GM21825 (cell line): ENCODE measurements around the gene TRMT10C.
"Not testable (repeated sequence)": the region's sequence is repeated elsewhere in the genome, so short reads cannot be mapped to it uniquely, and the experiment has no call there.

ENCODE experiments used
- ATAC-seq: cut with Tn5 transposase; IDR thresholded peaks from one replicate; pipeline ENCODE4 v1.9.1; 2021; ENCODE audit warnings: mild to moderate bottlenecking, moderate library complexity; ENCODE audit not compliant: unreplicated experiment

Gene TRMT10C

DNA sequence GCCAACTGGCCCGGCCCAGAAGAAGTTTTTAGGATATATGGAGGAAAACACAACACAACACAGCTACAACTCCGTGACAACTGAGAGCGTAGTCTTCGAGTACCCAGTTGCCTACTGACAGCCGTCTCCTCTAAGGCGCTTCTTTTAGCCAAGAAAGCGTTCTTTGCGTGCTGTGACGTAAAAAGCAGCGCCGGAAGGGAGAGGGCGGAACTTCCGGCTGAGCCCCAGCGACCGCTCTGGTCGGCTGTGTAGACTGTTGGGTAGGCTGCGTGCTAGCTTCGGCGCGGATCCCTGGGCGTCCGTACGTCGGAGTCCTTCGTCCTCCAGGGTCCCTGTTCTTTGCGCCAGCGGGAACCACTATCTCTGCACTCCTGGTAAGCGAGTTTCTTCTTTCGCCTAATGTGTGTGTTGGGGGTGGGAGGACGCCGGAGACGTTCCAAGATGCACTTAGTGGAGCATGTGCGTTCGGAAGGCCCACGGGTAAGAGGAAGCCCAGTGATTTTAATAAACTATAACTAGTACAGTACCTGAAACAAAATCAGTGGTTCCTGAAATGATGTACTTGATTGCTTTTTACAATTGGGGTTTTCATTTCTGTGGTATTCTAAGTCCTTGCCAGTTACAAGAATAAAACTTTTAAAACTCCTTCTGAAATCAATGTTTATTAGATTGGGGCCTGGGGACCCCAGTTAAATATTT, at the start of gene TRMT10C:
Gene TRMT10C (plus strand): TSS at position 239 of the 699 bp plus-strand sequence. CDS start 2,914 bp downstream, outside the sequence.
- ATAC-seq, result peak; percentile 99

DNA sequence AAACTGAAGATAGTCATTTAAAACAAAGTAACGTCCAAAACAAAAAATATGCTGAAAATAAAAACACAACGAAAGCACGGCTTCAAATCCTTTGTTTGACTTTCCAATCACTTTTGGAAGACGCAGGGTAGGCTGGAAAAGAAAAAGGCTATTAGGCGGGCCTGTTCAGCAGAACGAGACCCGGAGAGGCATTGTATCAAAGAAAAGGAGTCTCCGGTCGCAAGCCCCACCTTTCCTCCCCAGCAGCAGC, 49.3 kb upstream of the TRMT10C start:
- no peak for ATAC-seq

DNA sequence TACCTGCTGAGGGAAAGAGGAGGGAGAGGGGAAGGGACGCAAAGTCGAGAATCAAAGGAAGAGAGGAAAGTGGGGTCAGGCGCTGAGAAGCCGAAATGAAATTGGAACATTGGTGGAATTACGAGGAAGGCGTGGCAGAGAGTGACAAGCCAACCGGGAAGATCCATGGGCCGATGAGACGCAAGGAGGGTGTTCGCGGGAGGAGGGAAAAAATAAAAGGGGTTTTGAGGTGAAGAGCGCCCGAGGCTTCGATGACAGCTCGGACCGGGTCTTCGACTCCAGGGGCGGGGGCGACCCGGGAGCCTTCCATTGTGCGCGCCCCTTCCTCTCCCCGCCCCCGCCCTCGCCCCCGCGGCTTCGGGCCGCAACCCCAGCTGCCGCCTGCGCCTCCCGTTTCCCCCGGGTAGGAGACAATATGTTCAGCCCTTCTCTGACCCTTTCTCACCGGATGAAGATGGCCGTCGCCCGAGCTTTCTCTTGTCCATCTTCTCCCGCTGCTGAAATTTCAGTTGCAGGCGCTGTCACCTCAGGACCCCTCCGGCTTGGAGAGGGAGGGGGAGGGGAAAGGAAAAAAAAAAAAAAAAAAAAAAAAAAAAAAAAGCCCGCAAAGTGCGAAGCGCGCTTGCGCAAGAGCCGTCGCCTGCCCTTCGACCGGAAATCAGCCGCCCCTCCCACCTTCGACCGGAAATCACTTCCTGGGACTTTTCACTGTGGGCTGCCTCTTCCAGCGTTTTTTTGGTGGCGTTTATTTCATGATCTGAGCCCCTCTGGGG, 48.8 kb upstream of the TRMT10C start, which contains the start of gene SENP7:
Gene SENP7 (minus strand): TSS at position 567 of the 773 bp plus-strand sequence. CDS start 82 bp downstream, at position 485.
- peak; percentile 41 for ATAC-seq

DNA sequence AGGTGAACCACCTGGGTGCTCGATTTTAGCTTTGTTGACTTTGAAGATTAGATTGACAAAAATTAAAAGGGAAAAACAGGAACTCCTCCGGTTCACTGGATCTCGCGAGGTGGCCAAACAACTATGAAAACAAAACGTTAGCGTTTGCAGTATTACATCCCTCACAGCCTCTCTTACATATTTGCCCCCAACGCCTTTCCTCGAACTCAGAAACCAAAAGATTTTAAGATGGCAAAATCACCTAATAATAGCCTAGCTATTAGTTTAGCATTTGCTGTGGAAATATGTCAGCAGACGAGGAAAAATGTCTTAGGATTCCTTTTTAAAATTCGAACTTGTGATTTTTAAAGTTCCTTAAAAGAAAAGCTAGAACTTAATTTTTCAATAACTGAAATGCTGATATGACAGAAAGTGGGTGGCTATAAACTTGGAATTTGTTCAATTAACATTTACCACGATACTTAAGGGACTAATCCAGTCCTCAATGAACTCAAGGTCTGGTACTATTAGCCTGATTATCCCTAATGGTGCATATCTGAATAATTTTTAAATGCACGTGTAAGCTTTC, 48.2 kb upstream of the TRMT10C start:
- peak; percentile 28 for ATAC-seq

DNA sequence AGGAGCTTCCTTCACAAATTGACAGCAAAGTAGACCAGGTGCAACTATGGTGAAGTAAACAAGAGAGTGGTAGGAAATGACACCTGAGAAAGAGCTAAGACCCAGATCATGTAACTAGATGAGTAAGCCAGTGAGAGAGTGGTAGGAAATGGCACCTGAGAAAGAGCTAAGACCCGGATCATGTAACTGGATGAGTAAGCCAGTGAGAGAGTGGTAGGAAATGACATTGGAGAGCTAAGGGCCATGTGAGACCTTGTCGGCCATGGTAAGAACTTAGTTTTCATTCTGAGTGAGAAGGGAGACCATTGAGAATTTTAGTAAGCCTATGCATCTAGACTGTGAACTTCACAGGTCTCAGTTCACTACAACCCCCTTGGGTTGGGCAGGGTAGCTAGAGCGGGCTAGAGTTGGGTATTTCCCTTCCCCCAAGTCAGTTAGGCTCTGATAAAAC, 43.2 kb upstream of the TRMT10C start:
- peak; percentile 95 for ATAC-seq

DNA sequence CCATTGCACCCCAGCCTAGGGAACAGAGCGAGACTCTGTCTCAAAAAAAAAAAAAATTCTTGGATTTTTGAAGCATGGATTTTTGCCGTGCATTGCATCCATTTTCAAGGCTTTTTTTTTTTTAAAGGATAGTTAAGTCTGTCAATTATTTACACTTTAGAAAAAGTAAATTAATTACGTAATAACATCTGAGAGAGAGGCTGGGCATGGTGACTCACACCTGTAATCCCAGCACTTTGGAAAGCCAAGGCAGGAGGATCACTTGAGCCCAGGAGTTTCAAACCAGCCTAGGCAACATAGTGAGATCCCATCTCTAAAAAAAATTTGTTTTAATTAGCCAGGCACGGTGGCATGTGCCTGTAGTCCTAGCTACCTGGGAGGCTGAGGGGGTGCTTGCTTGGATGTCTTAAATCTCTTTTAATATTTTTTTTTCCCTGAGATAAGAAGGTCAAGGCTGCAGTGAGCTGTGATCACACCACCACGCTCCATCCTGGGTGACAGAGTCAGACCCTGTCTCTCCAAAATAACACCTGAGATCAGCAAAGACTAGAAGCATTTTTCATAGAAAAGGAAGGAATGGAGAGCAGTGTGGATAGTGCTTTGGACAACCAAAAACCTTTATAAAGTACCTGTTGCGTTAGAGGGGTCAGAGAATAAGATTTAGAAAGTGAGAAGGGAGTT, 41.8 kb upstream of the TRMT10C start:
- no peak for ATAC-seq

DNA sequence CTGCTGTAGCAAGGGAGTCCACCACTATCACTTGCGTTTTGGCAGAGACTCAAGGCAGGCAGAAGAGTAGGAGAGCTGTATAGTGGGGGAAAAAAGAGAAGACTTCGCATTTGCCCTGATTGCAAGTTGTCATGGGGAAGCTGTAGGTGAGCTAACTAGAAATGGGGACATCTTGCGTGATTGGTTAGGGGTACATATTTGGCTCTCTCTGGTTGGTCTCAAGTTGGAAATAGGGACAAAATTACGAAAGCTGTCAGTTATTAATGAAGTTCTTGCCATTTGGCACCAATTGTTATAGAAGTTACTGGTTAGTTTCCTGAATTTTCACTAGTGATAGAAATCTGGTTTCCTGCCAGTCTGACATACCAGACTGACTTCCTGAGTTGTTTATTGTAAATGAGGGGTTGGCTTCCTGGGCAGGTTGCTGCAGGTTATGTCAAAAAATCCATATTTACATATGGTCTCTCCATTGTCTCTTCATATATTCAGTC, 40.4 kb upstream of the TRMT10C start:
- ATAC-seq, result no peak

DNA sequence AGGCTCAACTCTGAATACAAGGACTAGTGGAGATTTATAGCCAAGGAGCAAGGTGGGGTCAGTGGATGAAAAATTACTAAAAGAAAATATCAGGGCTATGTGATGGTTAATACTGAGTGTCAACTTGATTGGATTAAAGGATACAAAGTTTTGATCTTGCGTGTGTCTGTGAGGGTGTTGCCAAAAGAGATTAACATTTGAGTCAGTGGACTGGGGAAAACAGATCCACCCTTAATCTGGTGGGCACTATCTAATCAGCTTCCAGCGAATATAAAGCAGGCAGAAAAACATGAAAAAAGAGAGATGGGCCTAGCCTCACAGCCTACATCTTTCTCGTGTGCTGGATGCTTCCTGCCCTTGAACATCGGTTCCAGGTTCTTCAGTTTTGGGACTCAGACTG, 34.2 kb upstream of the TRMT10C start:
- no peak for ATAC-seq

DNA sequence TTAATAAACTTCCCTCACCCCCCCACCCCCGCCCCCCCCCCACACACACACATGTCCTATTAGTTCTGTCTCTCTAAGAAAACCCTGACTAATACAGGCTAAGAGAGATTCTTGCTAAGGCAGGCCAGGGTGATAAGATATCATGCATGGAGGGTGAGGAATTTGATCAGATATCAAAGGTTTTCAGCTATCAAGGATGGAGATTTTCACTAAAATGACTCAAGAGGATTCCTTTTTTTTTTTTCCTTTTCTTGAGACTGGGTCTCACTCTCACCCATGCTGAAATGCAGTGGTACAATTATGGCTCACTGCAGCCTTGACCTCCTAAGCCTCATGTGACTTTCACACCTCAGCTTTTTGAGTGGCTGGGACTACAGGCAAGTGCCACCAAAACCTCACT, 33.8 kb upstream of the TRMT10C start:
- no peak for ATAC-seq

DNA sequence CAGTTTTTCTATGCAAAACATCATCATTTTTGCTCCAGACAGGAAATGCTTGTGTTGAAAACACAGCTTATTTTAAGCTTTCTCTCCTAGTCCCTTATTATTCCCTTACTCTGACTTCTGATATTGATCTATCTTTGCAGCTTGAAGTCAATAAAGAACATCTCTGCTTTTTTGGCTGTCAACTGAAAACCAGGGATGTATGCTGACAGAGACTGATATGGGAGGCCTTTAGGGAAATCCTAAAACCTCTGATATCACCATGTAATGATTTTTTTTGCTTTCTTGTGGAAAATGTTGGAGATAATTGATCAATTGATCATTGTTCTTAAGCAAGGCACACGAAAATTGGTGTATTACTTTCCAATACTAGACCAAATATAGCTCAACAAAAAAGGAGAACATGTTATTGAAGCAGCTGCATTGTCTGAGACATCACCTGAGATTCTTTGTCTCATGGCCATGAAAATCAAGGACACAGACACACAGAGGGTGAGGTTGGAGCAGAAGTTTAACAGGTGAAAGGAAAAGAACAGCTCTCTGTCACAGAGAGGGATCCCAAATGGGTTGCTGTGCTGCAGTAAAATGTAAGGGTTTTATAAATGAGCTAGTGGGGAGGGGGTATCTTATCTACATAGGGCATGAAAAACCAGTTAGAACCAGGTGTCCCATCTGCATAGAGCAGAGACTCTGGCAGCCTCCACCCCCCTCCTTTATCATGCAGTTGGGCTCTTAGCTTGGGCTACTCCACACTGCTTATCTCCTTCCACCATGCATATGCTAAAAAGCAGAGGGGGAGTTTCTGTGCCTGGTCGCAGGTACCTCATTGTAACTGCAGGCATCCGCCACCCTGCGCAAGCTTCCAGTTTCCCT, 31.6 kb upstream of the TRMT10C start:
- no peak for ATAC-seq

DNA sequence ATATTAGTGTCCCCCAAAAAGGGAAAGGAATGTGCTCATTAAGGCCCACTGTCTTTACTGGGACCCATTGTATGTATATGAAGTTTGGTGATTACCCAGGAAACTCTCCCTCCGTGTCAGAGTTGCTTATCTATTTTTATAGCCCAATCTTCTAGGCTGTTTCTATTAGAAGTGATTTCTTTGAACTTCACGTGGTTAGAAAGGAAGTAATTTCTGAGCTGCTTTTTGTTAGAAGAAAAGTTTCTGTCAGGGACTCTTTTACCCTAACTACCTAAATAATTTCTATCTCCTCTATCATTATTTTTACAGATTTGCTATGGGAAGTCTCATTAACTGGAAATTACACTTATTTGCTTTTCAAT, 31.0 kb upstream of the TRMT10C start:
- ATAC-seq, result no peak

DNA sequence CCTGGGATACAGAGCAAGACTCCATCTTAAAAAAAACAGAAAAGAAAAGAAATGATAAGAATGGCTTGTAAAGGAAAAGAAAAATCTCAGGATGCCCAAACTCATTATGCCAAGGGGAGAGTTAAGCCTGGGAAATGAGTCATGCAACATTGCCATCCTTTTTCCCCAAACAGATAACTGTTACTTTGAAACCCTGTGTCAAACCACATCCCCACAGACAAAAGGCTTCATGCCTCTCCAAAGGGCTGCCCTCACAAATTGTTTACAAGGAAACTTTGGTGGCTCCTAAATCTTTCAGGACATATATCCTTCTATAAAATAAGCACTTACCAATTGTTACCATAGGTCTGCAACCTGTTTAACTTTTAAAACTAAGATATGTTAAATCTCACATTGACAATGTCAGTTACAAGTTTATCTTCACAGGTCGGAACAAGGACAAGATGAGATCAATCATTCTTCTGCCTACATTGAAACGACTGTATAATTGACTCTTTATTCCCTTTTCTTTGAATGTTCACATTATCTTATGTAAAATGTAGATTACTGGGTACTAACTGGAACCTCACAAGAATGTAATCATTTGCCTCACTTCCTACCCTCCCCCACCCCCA, 30.1 kb upstream of the TRMT10C start:
- ATAC-seq, result no peak

DNA sequence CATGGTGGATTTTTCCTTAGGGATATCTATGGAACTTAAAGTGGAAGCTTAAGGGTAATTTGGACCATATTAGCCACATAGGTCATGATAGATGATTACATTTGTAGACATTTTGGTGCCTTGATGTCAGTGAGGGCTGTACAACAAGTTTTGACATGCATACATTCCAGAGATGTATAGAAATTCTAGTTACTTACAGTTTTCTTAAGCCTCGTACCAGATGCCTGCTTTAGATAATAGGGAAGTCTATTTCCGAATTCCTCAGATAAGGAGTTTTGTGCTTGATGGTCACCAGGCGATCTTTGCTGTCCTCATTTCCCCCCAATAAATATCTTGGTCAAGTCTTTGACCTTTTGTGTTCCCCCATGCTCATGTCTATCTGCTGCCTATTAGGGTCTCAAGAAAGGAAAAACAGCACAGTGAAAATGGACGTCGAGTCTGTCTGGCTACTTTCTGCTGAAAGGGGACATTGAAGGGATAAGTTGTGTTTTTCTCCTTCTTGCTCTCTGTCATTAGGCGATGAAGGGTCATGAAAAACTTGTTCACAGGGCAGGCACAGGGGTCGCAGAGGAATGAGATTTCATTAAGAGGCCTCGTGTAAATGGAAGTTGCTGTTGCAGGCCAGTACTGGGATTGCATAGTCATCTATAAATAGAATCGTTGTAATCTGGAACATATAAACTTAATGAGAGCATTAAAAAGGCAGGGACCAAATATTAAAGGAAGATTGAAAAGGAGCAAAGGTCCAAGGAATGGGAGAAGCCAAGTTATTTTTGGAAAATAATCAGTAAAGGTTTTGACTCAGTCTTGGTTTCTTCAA, 28.7 kb upstream of the TRMT10C start:
- ATAC-seq, result no peak

DNA sequence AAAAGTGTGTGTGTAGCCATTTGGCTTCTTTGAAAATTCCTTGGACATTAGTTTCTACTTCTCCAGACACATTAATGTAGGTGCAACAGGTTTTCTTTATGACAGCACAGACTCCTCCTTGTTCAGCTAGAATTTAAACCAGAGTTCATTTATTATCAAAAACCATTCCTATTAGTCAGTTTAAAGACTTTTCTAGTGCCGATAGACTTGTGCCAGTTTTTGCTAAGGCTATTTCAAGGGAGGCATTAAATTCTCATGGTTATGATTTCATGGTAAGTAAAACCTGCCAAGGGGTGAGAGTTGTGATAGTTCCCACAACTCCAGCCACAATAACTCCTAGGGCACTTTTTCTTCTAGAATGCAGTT, 28.1 kb upstream of the TRMT10C start:
- ATAC-seq, result no peak

DNA sequence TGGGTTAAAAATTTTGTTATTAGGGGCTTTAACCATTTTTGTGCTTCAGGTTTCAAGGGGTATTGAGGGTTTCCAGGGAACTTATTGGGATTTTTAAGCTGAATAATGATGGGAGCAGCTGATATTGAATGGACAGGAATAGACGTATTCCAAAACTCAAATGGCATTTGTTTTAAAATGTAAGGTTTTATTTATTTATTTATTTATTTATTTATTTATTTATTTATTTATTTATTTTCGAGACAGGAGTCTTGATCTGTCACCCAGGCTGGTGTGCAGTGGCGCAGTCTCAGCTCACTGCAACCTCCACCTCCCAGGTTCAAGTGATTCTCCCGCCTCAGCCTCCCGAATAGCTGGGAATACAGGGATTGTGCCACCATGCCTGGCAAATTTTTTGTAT, 26.4 kb upstream of the TRMT10C start:
- no peak for ATAC-seq

DNA sequence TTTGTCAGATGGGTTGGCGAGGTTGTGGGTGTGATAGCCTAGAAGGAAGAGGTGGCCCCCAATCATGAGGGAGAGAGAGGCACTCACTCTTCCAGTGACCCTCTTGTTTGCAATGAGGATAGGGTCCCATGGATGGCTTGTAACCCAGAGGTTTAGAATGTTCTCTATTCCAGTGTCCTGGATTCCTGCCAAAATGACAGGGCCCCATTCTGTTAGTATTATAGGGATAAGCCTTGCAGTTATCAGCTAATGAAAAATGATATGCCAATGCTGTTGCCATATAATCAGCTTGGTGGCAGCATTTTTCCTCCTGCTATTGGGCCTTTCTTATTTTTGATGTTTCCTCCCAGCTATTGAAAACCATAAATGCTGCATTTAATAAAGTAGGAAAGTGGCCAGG, 25.4 kb upstream of the TRMT10C start:
- no peak for ATAC-seq

DNA sequence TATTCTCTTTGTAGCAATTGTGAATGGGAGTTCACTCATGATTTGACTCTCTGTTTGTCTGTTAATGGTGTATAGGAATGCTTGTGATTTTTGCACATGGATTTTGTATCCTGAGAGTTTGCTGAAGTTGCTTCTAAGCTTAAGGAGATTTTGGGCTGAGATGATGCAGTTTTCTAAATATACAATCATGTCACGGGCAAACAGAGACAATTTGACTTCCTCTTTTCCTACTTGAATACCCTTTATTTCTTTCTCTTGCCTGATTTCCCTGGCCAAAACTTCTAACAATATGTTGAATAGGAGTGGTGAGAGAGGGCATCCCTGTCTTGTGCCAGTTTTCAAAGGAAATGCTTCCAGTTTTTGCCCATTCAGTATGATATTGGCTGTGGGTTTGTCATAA, 24.7 kb upstream of the TRMT10C start:
- not testable (repeated sequence) for ATAC-seq

DNA sequence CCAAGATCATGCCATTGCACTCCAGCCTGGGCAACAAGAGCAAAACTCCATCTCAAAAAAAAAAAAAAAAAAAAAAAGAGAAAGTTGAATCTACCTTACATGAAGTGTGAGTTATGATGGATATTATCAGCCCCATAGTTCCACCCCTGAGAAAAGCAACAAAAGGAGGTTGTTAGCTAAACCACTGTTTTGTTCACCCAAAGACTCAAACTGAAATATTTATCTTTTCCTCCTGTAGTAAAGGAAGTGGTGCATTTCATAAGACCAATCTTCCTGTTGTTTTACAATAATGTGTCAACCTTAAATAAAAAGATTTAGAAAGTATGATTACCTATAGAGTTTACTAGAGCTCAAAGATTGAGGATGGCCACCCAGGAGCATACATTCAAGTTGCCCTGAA, 18.7 kb upstream of the TRMT10C start:
- no peak for ATAC-seq

DNA sequence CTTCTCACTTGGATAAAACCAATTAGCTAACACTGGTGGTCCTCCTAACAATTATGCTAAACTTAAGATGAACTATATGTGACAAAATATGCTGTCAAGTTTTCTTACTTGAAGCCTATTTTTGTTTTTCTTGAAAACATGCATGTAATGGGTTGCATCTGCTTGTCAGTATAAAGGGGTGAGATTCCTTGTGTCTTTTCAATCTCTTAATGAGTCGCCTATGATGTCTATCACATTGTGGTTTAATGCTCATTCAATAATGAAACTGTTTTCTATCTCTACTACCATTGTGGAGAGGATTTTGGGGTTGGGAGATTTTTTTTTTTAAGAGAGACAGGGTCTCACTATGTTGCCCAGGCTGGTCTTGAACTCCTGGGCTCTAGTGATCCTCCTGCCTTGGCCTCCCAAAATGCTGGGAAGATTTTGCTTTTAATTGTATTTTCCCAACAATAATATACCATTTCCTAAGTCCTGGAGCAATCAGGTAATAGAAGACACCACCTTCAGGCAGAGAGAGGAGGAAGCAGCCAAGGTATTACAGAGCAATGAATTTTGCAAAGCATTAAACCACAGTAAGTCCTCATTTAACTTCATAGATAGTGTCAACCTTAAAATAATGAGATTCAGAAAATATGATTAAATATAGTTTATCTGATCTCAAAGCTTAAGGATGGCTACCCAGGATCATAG, 17.4 kb upstream of the TRMT10C start:
- no peak for ATAC-seq
